Right cardiac atrium (tissue), 5 donors: ENCODE data around the gene DYDC2. TPM values are rescaled to one million over a fixed set of nuclear protein-coding genes. Genes with fewer than 3 reads are reported as not detected.

Source experiments
- ATAC-seq, 2 donors: fragments of 200-7000 bp; cut with Tn5 transposase; one replicate each; pipeline versions ENCODE4 v1.8.0 to v1.9.1; 2020; ENCODE audit warnings: moderate library complexity in 2 of 2, mild to moderate bottlenecking in 1 of 2
- DNase-seq, 3 donors: peaks; one replicate each; pipeline ENCODE4 v3.0.0-alpha.2; 2020
- H3K27ac ChIP-seq: one replicate; pipeline ENCODE4 v1.5.1; 2013; ENCODE audit warnings: mild to moderate bottlenecking, low read length, control low read depth, moderate library complexity
- H3K27me3 ChIP-seq: one replicate; pipeline ENCODE4 v1.6.1; 2013; ENCODE audit not compliant: control insufficient read depth, insufficient read depth
- H3K4me1 ChIP-seq: one replicate; pipeline ENCODE4 v1.6.1; 2013; ENCODE audit warnings: low read length; ENCODE audit not compliant: control insufficient read depth, insufficient read depth
- H3K4me3 ChIP-seq: one replicate; pipeline ENCODE4 v1.5.1; 2013; ENCODE audit warnings: low read length, control low read depth
- H3K9me3 ChIP-seq: one replicate; pipeline ENCODE4 v1.6.1; 2013; ENCODE audit warnings: low read length; ENCODE audit not compliant: control insufficient read depth
- WGBS: extraction: QIAGEN DNeasy Blood & Tissue Kit; methylation state at CpG from one replicate; pipeline ENCODE4 v1.1.7; 2013; 5-methylcytosine and 5-hydroxymethylcytosine counted together
- intact Hi-C, 4 donors: fragments of 100-400 bp; cut with DNase I; formaldehyde crosslinking; loops; one replicate each; pipeline versions ENCODE4 v1.11.0 to v1.14.0; 2022 to 2023
- long read RNA-seq, 4 donors: library from polyadenylated mRNA; unstranded; transcript quantifications; one replicate each; pipeline ENCODE4 v2.0.0, GENCODE V29; 2020 to 2021
- polyA plus RNA-seq: library from polyadenylated mRNA; stranded (reverse); fragments of 200-250 nt; gene quantifications from one replicate; pipeline ENCODE4 v1.2.3, GENCODE V29; 2013
- total RNA-seq, 4 donors: library from RNA; stranded (reverse); fragmentation: NEBNext Ultra II Directional; extraction: Animal tissue kit (Norgen Biotek cat#: 25700); gene quantifications; one replicate each; pipeline ENCODE4 v1.2.1, GENCODE V29; 2021
- donor health status: healthy with polysubstance abuse.
- donor health status: DM: no; HTN: yes; CAD: no.
- donor health status: DM: no; HTN: no; CAD: no.
- donor health status: DM: no; HTN: yes; CAD: no; lungs with severe emphysema.
- donor health status: DM: yes; HTN: yes; CAD: no.

The DYDC2 gene, protein sequence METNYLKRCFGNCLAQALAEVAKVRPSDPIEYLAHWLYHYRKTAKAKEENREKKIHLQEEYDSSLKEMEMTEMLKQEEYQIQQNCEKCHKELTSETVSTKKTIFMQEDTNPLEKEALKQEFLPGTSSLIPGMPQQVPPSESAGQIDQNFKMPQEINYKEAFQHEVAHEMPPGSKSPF
- total RNA-seq = not detected
- polyA plus RNA-seq = not detected
- long read RNA-seq, donor 1 = 0 reads
- long read RNA-seq, donor 2 = 0 reads
- long read RNA-seq, donor 3 = 0 reads
- long read RNA-seq, donor 4 = 0 reads

DNA sequence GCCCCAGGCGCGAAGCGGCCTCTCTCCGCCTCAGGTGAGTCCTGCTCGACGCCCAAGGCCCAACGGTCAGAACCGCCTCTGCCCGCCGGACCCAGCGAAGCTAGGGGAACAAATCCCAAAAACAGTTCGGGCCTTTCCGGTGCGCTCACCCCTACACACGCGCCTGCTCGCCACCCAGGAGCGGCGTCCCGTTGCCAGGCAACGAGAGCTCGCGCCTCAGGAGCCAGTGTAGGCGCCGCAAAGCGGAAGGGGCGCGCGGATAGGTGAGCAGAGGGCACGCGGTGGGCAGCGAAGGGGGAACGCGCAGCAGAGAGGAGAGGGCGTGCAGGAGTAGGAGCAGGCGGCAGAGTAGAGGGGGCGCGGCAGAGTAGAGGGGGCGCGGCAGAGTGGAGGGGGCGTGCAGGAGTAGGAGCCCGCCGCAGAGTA is at the start of gene DYDC2, which contains the start of gene DYDC1:
Gene DYDC2, plus strand, starts transcription at position 219 of the 426 bp plus-strand sequence. CDS start 5,663 bp downstream, outside the sequence.
Gene DYDC1, minus strand, starts transcription at position 193 of the 426 bp plus-strand sequence. CDS start 4,154 bp downstream, outside the sequence.
- Histone ChIP-seq H3K9me3 (no peaks in the 10 kb centered on the region), H3K27ac (no peak within 1 kb of the TSS), H3K4me1 (no peaks in the 10 kb centered on the region), H3K4me3 (peak within 1 kb of the TSS; percentile 35), H3K27me3 (no peaks in the 10 kb centered on the region)
- ATAC-seq = peak; percentile 82 to 84
- DNase-seq = peak; percentile 58 to 81 (median 73)
- WGBS = 2% methylated on average over 43 of the region's 43 CpGs
- intact Hi-C loops = no loop called here

DNA sequence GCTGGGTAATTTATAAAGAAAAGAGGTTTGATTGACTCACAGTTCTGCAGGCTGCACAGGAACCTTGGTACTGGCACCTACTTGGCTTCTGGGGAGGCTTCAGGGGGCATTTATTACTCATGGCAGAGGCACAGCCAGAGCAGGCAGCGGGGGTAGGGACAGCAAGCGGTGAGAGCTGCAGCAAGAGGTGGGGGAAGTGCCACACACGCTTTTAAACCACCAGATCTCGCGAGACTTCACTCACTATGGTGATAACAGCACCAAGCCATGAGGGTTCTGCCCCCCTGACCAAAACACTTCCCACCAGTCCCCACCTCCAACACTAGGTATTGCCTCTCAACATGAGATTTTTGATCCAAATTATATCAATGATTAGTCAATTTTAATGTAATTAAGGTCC is 43.1 kb upstream of the DYDC2 start:
- no peaks in the 10 kb centered on the region for H3K4me1 ChIP-seq
- WGBS = 80% methylated on average over 5 of the region's 5 CpGs
- DNase-seq (no peak), ATAC-seq (no peak)
- H3K9me3 ChIP-seq = no peaks in the 10 kb centered on the region
- H3K4me3 ChIP-seq = no peak overlapping the region
- intact Hi-C loops = no loop called here
- no peaks in the 10 kb centered on the region for H3K27me3 ChIP-seq
- H3K27ac ChIP-seq = no peak overlapping the region

DNA sequence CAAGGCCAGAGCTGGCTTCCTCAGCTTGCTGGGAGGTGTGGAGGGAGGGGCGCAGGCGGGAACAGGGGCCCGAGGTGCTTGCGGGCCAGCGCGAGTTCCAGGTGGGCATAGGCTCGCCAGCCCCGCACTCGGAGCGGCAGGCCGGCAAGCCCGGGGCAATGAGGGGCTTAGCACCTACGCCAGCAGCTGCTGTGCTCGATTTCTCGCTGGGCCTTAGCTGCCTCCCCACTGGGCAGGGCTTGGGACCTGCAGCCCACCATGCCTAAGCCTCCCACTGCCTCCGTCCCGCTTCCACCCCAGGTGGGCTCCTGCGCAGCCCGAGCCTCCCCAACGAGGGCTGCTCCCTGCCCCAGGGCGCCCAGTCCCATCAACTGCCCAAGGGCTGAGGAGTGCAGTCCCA is 41.2 kb upstream of the DYDC2 start:
- ATAC-seq = no peak
- WGBS = 92% methylated on average over 21 of the region's 21 CpGs

DNA sequence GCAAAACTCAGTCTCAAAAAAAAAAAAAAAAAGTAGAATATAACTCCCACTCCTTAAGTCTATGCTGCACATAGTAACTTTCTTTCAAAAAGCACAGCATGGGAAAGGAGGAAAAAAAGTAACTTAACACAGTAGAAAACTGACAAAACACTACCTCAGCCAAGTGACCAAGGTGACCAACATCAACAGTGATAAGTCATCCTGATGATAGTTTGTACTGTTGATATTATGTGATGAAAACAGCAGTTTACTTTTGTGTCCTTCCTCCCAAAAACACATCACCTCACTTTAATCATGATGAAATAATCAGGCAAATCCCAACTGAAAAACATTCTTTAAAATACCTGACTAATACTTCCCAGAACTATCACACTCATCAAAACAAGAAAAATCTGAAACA is 37.8 kb upstream of the DYDC2 start:
- no peak for DNase-seq
- Histone ChIP-seq H3K27me3 (no peaks in the 10 kb centered on the region), H3K27ac (no peak overlapping the region), H3K9me3 (no peaks in the 10 kb centered on the region), H3K4me1 (no peaks in the 10 kb centered on the region), H3K4me3 (no peak overlapping the region)
- intact Hi-C loops = no loop called here
- no peak for ATAC-seq

More for the DNA sequence above, 41.2 kb upstream of the DYDC2 start:
- DNase-seq = no peak
- Histone ChIP-seq H3K27ac (no peak overlapping the region), H3K4me3 (no peak overlapping the region), H3K4me1 (no peaks in the 10 kb centered on the region), H3K9me3 (no peaks in the 10 kb centered on the region), H3K27me3 (no peaks in the 10 kb centered on the region)
- intact Hi-C loops = no loop called here

DNA sequence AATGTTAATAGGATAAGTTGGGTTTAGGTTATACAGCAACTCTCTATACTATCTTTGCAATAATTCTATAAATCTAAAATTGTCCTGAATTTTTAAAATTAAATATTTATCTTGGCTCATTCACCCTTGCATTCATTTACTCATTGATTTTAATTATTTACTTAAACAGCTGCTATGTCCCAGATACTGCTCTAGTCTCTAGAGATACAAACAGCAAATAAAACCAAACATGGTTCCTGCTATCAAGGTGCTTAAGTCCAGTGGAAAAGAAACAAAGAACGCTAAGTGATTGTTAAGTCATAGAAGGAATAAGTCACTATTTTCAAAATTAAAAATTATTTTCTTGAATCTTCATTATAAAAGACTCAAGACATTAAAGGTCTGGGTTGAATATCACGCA is 37.3 kb upstream of the DYDC2 start:
- intact Hi-C loops = no loop called here
- Histone ChIP-seq H3K4me1 (no peaks in the 10 kb centered on the region), H3K27ac (no peak overlapping the region), H3K27me3 (no peaks in the 10 kb centered on the region), H3K9me3 (no peaks in the 10 kb centered on the region), H3K4me3 (no peak overlapping the region)
- ATAC-seq (no peak), DNase-seq (no peak)
- 89% methylated on average over 2 of the region's 2 CpGs for WGBS

DNA sequence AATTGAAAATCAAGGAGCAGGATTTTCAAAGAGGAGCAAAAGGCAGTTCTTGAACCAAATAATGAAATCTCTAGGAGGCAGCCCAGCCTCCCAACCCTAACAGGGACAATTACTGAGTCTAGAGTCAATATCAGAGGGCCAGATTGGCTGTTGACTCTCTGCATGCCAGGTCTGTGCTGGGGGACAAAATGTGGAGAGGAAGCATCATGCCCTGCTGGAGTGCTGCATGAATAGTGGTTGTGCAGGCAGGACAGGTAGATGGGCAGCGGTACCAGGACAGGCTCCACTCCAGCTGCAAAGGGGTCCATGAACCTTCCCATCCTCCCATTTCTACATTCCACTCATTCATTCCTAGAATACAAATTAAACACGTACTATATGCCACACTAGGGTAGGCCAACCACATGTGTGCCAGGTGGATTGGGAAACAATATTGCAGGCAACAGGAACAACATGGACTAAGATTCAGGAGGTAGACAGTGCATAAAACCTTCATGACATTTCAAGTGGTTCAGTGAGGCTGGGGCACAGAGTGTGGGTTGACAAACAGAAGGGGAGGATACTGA is 36.8 kb upstream of the DYDC2 start:
- H3K4me1 ChIP-seq = no peaks in the 10 kb centered on the region
- DNase-seq (no peak), ATAC-seq (no peak)
- intact Hi-C loops = no loop called here
- no peaks in the 10 kb centered on the region for H3K27me3 ChIP-seq
- H3K27ac ChIP-seq = no peak overlapping the region
- no peaks in the 10 kb centered on the region for H3K9me3 ChIP-seq
- no peak overlapping the region for H3K4me3 ChIP-seq
- WGBS = 97% methylated on average over 2 of the region's 2 CpGs

DNA sequence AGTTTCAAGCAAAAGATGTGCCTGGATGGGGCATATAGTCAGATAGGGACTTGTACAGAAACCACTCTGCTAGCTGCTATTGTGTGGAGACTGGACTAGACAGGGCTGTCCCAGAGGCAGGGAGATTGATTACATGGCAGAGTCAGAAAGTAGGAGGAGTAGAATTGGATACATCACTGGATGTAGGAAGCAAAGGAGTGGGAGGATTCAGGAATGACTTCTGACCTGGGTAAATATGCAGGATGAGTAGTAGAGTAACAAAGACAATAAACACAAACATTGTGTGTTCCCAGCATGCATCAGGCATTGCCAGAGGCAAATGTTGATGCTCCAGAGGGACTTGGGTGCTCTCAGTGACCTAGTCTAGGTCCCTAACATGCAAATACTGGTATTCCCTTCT is 36.2 kb upstream of the DYDC2 start:
- H3K4me1 ChIP-seq = no peaks in the 10 kb centered on the region
- H3K27ac ChIP-seq = no peak overlapping the region
- no peaks in the 10 kb centered on the region for H3K9me3 ChIP-seq
- ATAC-seq (no peak), DNase-seq (no peak)
- H3K27me3 ChIP-seq = no peaks in the 10 kb centered on the region
- intact Hi-C loops = no loop called here
- no peak overlapping the region for H3K4me3 ChIP-seq

DNA sequence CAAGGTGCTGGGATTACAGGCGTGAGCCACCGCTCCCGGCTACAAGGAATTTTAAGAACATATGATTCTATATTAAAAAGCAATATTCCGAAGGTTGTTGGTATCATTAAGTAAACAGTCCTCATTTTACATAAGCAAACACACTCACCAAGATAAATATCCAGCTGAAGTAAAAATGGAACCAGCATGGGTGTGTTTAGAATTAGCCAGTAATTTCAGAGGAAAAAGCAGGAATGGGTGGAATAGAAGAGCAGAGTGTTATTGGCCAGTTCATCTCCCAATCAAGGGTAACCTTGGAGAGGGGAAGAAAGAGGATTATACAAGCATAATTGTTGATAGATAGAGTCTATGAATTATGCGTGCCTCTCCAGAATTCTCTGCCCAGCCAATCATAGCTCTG is 35.4 kb upstream of the DYDC2 start:
- 89% methylated on average over 5 of the region's 5 CpGs for WGBS
- intact Hi-C loops = no loop called here
- no peak for ATAC-seq

DNA sequence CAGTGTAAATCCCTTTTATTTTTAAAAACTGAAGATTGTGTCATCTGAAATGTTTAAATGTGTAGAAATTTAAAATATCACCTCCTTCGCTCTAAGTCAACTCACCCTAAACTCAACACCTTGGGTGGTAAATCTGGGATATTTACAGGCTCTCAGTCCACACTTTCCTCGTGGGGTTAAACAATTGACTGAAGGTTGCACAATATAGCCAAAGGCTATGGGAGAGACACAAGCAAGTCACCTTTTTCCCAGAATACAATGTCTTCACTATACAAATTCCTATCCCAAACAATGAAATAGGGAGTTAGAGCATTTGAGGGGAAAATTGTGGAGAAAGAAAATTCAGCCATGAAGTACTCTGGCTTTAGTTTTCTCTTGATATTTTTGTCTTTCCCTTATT is 34.4 kb upstream of the DYDC2 start:
- intact Hi-C loops = no loop called here
- H3K27ac ChIP-seq = no peak overlapping the region
- WGBS = 81% methylated on average over 2 of the region's 2 CpGs
- H3K27me3 ChIP-seq = no peaks in the 10 kb centered on the region
- no peak for ATAC-seq
- no peak overlapping the region for H3K4me3 ChIP-seq
- no peak for DNase-seq
- H3K9me3 ChIP-seq = no peaks in the 10 kb centered on the region
- H3K4me1 ChIP-seq = no peaks in the 10 kb centered on the region

More for the DNA sequence above, 35.4 kb upstream of the DYDC2 start:
- Histone ChIP-seq H3K27ac (no peak overlapping the region), H3K4me3 (no peak overlapping the region), H3K27me3 (no peaks in the 10 kb centered on the region), H3K9me3 (no peaks in the 10 kb centered on the region), H3K4me1 (no peaks in the 10 kb centered on the region)
- no peak for DNase-seq

DNA sequence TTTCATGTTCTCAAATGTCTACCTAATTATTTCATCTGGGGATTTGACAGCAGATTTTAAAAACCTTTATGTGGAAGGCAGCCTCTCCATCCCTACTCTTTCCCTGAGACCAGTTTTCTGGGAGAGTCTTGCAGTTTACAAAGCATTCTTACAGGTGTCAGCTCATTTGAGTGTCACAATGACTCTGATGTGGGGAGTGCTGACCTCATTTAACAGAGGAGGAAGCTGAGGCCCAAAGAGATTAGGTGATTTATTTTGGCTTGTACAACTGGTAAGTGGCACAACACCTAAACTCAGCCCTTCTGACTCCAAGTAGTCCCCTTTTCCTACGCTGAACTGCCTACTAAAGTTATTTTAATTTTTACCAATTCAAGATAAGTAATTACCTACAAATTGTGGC is 33.9 kb upstream of the DYDC2 start:
- intact Hi-C loops = no loop called here
- WGBS = 52% methylated on average over 1 of the region's 1 CpG

DNA sequence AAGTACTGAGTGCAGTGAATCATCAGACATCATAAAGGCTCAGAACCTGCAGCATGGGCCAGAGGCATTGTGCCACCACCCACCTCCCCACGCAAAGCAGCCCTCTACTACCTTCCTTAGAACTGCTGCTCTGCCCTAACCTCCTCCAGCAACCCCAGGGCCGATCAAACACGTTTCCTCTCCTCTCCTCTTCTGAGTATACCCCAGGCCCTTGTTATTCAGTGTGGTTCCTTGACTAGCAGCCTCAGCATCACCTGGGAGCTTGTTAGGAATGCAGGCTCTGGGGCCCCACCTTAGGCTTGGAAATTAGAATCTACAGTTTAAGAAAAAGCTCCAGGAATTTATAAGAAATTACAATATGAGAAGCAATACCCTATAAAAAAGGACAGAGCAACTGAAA is 33.3 kb upstream of the DYDC2 start:
- 55% methylated on average over 3 of the region's 3 CpGs for WGBS
- ATAC-seq = no peak
- Histone ChIP-seq H3K27ac (no peak overlapping the region), H3K4me3 (no peak overlapping the region), H3K9me3 (no peaks in the 10 kb centered on the region), H3K4me1 (no peaks in the 10 kb centered on the region), H3K27me3 (no peaks in the 10 kb centered on the region)
- DNase-seq = no peak
- intact Hi-C loops = no loop called here

More for the DNA sequence above, 33.9 kb upstream of the DYDC2 start:
- DNase-seq (no peak), ATAC-seq (no peak)
- Histone ChIP-seq H3K4me3 (no peak overlapping the region), H3K4me1 (no peaks in the 10 kb centered on the region), H3K27ac (no peak overlapping the region), H3K9me3 (no peaks in the 10 kb centered on the region), H3K27me3 (no peaks in the 10 kb centered on the region)
